AG20443 (cell line): Measurements from ENCODE around the gene CEP192.
A peak's percentile ranks its signal among the peaks of the same experiment; 100 is the strongest.

Experiments
- DNase-seq: peaks from one replicate; pipeline ENCODE4 v3.0.0; 2012; ENCODE audit warnings: low spot score, mixed read lengths

The CEP192 gene

GRCh38 chr18:13101659-13102197 is 110.6 kb downstream of the CEP192 start:
- DNase-seq = no peak

DNA sequence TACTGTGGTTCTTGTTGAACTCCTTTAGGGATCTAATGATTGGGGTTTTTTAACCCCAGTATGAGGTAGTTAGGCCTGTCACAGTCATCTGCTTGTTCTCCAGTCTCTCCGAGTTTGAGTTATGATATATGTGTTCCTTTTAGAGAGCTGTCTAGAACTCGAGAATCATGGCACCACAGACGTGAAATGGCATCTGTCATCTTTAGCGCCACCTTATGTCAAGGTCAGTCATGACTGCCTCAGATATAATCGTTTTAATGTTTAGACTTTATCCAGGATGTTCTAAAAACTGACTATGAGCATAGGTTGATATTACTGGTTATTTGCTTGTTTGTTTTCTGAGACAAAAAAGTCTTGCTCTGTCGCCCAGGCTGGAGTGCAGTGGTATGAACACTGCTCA is 112.2 kb downstream of the CEP192 start:
- DNase-seq = no peak

- no peak for DNase-seq
Observed at GRCh38 chr18:13105059-13105458, 113.9 kb downstream of the CEP192 start.

DNA sequence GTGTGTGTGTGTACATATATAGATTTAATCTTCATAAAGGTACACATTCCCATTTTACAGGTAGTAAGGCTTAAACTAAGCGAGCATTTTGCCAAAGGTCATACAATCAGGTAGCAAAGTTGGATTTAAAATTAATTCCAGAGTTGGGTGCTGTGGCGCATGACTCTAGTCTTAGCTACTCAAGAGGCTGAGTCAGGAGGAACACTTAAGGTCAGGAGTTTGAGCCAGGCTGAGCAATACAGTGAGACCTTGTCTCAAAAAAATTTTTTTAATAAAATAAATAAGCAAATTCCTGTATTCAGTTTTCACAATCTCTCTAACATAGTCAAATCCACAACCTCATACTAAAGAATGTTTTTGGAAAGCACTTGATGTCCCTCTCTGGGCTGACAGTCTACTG is 115.9 kb downstream of the CEP192 start:
- no peak for DNase-seq

DNA sequence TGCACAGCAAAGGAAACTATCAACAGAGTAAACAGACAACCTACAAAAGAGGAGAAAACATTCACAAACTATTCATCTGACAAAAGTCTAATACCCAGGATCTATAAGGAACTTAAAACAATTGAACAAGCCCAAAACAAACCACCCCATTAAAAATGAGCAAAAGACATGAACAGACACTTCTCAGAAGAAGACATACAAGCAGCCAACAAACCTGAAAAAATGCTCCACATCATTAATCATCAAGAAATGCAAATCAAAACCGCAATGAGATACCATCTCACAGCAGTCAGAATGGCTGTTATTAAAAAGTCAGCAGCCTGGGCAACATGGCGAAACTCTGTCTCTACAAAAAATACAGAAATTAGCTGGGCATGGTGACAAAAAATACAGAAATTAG is 117.2 kb downstream of the CEP192 start:
- DNase-seq = no peak

- DNase-seq = no peak
Observed at GRCh38 chr18:13110559-13110958, 119.4 kb downstream of the CEP192 start.

DNA sequence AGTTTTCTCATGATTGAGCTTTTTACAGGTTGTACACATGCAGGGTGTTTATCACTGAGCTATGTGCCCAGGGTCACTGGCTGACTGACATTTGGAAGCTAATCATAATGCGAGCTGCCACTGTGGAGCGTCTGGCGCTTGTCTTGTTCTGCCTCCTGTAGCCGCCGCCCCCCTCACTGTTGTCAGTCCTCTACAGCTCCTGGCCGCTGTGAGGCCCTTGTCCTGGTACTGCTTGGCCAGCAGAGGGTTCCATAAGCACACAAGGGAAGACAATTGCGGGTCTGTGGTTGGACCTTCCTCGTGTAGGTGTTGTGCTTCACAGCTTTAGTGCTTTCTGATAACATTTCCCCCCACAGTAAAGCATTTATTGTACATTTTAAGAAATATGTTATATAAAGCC is 121.8 kb downstream of the CEP192 start:
- peak; percentile 59 for DNase-seq

GRCh38 chr18:13120255-13120654 is 129.1 kb downstream of the CEP192 start:
- DNase-seq = no peak

- peak; percentile 51 for DNase-seq
Observed at GRCh38 chr18:13120983-13121441, 129.8 kb downstream of the CEP192 start.

GRCh38 chr18:13124411-13124810 is 133.2 kb downstream of the CEP192 start:
- DNase-seq = no peak

GRCh38 chr18:13125191-13125590 is 134.0 kb downstream of the CEP192 start:
- DNase-seq = no peak

DNA sequence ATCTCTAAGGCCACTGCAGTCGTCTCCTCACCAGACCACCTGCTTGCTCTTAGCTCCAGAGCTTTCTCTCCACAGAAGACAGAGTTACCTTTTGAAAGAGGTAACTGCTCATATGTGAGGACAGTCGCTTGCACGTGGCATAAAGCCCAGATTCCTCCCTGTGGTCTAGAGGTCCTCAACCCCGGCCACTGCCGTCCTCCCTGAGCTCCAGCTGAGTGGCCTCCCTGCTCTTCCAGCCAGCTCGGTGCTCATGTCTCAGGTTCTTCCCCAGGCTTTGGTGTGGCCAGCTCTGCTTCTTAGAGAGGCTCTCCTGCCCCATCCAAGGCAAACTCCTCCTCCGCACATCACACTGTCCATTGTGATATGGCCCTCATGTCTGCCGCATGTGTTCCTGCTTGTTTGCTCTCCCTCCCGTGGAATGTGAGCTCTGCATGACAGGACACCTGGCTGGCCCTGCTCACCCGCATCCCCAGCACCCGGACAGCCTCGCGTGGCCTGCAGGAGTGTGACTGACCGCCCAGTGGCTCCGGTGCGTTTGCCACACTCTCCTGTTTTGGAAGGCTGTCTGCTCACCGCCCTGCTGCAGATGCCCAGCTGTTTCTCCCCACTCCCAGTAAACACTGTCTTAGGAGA is 135.9 kb downstream of the CEP192 start:
- DNase-seq = no peak

DNA sequence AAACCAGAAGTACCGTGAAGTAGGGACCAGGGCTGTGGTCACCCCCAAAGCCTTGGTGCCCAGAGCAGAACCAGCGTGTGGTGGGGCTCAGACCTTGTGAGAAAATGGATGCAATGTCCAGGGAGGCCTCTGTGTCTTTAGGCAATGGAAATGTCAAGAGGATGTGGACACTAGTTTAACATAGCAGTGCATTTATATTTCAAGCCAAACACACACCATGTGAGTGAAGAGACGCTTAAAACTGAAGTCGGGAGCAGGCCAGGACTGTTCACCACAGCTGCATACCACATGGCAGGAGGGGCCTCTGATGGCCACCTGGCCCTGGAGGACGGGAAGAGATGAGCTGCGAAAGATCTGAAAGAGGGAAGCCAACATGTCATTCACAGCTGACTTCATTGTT is 140.1 kb downstream of the CEP192 start:
- no peak for DNase-seq

DNA sequence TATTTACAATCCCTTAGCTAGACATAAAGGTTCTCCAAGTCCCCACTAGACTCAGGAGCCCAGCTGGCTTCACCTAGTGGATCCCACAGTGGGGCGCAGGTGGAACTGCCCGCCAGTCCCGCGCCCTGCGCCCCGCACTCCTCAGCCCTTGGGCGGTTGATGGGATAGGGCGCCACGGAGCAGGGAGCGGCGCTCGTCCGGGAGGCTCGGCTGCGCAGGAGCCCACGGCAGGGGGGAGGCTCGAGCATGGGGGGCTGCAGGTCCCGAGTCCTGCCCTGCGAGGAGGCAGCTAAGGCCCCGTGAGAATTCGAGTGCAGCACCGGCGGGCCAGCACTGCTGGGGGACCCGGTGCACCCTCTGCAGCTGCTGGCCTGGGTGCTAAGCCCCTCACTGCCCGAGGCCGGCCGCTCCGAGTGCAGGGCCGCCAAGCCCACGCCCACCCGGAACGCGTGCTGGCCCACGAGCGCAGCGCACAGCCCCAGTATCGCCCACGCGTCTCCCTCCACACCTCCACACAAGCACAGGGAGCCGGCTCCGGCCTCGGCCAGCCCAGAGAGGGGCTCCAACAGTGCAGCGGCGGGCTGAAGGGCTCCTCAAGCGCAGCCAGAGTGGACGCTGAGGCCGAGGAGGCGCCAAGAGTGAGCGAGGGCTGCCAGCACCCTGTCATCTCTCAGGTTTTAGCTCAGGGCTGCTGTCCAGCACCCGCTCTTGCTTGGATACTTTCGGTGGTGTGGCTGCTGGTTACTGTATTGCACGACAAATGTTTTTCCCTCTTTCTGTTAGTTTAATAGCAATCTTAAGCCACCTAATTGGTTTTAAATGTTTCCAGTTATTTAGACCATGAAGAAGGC is 143.6 kb downstream of the CEP192 start:
- no peak for DNase-seq

DNA sequence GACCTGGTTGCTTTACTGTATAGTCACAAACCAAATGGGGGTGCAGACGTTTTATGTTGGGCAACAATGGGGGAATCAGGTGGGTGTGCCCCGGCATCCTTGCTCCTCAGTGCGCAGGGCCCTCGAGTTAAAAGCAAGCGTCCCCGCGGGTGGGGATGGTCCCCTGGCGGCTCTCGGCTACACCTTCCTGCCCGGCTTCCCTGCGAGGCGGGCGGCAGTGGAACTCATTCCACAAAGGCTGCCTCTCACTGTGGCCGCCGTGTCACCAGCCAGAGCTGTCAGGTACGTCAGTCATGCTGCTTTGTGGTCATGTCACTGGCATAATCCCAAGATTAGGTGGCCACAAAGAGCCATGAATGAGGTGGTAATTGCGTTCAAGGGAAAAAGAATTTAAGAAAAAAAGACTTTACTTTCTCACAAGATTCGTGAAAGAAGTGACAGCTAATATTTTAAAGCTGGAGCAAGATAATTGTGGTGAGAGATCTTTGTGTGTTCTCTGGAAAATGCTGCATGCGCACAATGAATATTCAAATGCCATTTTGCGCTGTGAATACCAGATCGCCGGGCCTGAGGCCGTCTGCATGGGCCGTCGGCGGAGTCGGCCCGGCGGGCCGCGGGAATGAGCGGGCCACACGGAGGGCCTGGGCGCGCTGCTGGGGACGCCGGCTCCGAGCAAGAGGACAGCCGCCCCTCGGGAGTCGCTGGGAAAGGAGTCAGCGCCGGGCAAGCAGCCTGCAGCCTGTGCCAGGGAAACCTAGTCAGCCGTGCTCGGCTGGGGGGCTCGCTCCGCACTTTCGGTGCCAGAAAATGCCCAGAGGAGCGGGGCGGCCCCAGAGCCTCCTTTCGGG is 145.1 kb downstream of the CEP192 start:
- DNase-seq = peak; percentile 70

DNA sequence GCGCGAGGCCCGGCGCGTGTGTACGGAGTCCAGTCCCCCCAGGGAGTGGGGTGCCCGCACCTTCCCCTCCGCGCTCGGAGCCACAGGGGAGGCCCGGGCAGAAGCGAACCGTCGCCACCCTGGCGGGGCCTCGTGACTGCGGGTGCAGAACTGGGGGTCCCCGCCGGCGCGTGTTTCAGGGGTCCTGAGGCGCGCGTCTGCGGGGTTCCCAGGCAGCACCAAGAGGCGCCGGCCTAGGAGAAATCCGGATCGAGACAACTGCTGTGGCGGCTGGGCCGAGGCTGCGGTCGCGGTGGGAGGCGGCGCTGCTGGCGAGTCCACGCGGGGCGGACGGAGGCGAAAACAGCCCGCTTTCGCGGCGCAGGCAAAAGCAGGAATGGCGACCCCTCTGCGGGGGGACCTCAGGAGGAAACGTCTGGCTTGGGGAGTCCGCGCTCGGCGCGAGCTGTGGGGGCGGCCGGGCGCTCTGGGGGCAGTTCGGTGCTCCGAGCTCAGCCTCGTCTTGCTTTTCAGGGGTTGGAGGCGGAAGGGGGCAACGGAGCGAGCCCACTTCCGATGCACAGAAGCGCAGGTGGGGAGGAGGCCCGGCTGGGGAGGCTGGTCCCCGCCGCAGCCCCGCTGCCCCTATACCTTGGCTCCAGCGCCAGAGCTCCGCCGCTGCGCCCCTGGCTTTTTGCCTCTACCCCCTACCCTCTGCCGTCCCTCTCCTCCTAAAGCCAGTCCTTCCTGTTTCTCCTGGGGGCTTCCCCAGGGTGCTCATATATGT is 145.9 kb downstream of the CEP192 start:
- peak; percentile 77 for DNase-seq

DNA sequence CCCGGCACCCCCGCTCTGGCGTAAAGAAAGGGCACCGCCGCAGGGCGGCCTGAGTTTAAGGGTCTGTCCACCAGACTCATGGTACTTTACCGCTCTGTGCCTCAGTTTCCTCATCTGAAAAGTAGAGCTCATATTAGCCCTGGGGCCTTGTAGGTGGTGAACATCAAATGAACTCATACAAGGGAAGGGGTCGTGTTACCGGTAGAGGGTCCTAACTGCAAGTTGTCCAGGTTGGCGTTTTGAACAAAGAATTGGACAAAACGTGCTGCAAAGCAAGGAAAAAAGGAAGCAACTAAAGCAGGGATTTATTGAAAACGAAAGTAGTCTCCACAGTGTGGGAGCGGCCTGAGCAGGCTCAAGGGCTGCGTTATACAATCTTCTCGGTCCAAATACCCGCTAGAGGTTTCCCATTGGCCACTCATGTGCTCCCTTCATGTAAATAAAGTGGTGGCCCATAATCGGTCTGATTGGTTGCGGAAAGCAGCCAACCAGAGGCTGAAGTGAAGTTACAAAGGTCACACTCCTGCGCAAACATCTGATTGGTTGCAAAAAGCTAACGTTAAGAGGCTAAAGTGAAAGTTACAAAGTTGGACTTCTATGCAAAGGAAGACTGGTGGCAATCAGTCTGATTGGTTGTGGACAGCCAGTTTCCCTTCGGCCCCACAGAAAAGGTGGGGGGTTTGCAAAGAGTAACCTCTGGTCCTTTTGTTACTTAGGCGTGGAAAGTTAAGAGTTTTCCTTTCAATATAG is 146.7 kb downstream of the CEP192 start:
- no peak for DNase-seq

- no peak for DNase-seq
Observed at GRCh38 chr18:13138420-13139139, 147.4 kb downstream of the CEP192 start.

DNA sequence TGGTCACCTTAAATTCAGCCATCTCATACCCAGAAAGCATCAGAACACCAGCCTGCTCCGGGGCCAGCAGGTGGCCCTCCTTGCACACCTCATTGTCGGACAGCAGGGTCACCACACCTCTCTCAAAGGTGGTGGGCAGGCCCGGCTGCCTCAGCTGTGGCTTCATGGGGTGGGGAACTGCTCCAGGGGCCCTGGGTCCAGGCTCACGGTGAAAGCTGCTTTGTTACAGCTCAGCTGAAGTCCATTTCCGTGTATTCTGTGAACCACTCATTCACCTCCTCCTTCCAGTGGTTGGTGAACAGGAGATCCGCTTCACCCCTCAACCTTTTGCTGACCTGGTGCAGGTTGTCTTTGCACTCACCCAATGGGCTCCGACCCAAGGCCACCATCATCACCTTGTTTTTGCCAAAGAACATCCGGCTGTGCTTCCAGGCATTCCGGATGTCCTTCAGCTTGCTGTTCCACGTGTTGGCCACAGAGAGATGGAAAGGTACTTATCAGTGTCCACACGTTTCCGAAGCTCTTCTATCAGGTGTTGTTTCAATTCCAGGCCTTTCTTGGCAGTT is 148.8 kb downstream of the CEP192 start:
- no peak for DNase-seq

DNA sequence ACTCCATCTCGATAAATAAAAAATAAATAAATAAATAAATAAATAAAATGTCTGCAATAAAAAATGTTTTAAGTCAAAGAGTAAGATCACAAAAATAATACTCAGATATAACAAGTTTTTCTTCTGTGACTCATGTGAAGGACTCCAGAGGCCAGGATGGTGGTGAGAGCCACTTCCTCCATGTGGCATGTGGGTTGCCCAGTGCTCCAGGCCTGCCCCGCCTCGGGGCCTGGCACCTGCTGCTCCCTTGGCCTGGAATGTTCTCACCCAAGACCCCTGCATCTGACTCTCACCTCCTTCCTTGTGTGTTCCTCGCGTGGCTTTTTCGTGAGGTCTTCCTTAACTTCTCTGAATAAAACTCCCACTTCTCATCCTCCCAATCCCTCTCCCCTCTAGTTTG is 150.0 kb downstream of the CEP192 start:
- no peak for DNase-seq
